WTC11 (cell line): ENCODE data around the gene ADH5.

Source experiments
- CREB1 ChIP-seq: sonication (generic); formaldehyde crosslinking; IDR thresholded peaks from 2 replicates; pipeline ENCODE4 v1.8.0; 2023; ENCODE audit warnings: mild to moderate bottlenecking, missing genetic modification reagents
- CTCF ChIP-seq: fragments of 200-600 bp; IDR thresholded peaks from 2 replicates; pipeline ENCODE4 v1.8.0; 2022; ENCODE audit warnings: antibody characterized with exemption
- GABPB1 ChIP-seq: sonication (generic); formaldehyde crosslinking; IDR thresholded peaks from 2 replicates; pipeline ENCODE4 v1.8.1; 2023; ENCODE audit warnings: mild to moderate bottlenecking, missing genetic modification reagents
- PRRX2 ChIP-seq: fragments of 250-450 bp; sonication (Bioruptor Pico); IDR thresholded peaks from 2 replicates; pipeline ENCODE4 v1.8.0; 2021; ENCODE audit warnings: mild to moderate bottlenecking
- SP1 ChIP-seq: sonication (generic); formaldehyde crosslinking; conservative IDR thresholded peaks from 2 replicates; pipeline ENCODE4 v1.8.1; 2022; ENCODE audit warnings: missing genetic modification reagents
- TF ChIP-seq, protein P1 (sequence below): fragments of 250-450 bp; sonication (Bioruptor Pico); conservative IDR thresholded peaks from 2 replicates; pipeline ENCODE4 v1.9.0; 2021; ENCODE audit warnings: mild to moderate bottlenecking

DNA sequence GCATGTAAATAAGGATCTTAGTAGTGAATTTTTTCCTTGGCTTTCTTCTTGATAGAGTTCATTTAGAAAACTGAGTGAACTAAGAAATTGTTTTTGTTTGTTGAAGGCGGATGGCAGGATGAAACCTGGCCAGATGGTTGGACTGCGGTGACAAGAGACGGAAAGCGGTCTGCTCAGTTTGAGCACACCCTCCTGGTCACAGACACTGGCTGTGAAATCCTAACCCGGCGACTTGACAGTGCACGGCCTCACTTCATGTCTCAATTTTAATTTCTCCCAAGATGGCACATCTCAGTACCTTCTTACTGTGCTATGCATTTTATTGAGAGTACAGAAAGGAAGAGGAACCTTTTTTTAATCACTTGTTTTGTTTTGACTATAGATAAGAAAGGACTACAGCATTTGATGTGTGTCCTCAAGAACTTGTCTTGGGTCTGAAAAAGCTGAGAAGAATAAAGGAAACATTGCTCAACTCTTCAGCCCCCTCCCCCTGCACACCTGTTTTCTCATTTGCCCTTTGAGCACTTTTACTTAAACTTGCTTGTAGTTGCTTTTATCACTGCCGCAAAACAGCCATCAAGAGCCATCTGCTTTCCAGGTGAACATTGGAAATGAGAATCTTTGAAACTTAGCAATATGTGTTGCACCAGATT is 27.4 kb downstream of the ADH5 start:
- TF ChIP-seq, protein P1, sequence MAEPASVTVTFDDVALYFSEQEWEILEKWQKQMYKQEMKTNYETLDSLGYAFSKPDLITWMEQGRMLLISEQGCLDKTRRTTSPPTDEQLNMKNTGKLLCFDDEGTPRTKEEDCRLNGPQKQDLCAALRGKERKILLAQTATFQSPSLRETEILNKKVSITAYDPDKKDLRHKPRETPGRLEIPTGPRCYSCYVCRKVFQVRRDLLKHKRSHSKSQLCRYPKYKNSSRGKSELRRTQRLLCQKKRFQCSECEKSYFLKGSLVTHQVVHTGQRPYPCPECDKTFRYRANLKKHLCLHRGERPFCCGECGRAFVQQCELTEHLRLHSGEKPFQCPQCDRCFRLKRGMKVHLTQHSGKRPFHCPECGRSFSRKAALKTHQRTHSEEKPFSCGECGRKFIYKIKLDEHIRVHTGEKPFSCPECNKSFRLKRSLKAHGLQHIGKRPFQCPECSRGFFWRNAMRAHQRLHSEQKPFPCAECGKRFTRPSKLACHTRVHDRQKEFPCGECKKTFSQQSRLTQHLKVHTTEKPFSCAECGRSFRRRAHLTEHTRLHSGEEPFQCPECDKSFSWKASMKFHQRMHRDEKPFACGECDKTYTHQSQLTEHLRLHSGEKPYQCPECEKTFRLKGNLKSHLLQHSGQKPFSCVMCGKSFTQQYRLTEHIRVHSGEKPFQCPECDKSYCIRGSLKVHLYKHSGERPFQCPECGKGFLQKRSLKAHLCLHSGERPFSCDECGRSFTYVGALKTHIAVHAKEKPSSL (CRISPR knock-in tag), result no peak
- no peak for TF ChIP-seq CTCF
- no peak for TF ChIP-seq GABPB1 (CRISPR knock-in tag)
- no peak for TF ChIP-seq CREB1 (CRISPR knock-in tag)
- no peak for TF ChIP-seq PRRX2 (CRISPR knock-in tag)
- no peak for TF ChIP-seq SP1 (CRISPR knock-in tag)
